GM21390 (cell line): Measurements from ENCODE around the gene TMC8.
"Not testable (repeated sequence)": the region's sequence is repeated elsewhere in the genome, so short reads cannot be mapped to it uniquely, and the experiment has no call there.

Source experiments
- ATAC-seq: cut with Tn5 transposase; IDR thresholded peaks from one replicate; pipeline ENCODE4 v1.9.1; 2021; ENCODE audit not compliant: unreplicated experiment

TMC8 gene

GRCh38 chr17:78130437-78131101 is at the start of gene TMC8:
Gene TMC8 (plus strand): TSS chr17:78130771. CDS start chr17:78131589, 818 bp downstream.
- ATAC-seq, result no peak

GRCh38 chr17:78081551-78081950 is 49.0 kb upstream of the TMC8 start:
- ATAC-seq, result no peak

GRCh38 chr17:78082355-78082872 is 48.2 kb upstream of the TMC8 start:
- ATAC-seq, result not testable (repeated sequence)

- no peak for ATAC-seq
These were observed 47.6 kb upstream of the TMC8 start for GRCh38 chr17:78082988-78083387.

- no peak for ATAC-seq
These were observed 43.8 kb upstream of the TMC8 start for GRCh38 chr17:78086740-78087139.

GRCh38 chr17:78088529-78088928 is 42.0 kb upstream of the TMC8 start:
- ATAC-seq, result no peak

GRCh38 chr17:78089576-78090281 is 40.8 kb upstream of the TMC8 start:
- ATAC-seq, result no peak

GRCh38 chr17:78092794-78093324 is 37.7 kb upstream of the TMC8 start:
- no peak for ATAC-seq

GRCh38 chr17:78095035-78095434 is 35.5 kb upstream of the TMC8 start:
- ATAC-seq, result no peak

- no peak for ATAC-seq
These were observed 34.5 kb upstream of the TMC8 start for GRCh38 chr17:78096093-78096492.

GRCh38 chr17:78101112-78101511 is 29.5 kb upstream of the TMC8 start:
- no peak for ATAC-seq

GRCh38 chr17:78101542-78101941 is 29.0 kb upstream of the TMC8 start:
- no peak for ATAC-seq

- no peak for ATAC-seq
These were observed 27.3 kb upstream of the TMC8 start for GRCh38 chr17:78103311-78103710.

GRCh38 chr17:78104540-78104941 is 26.0 kb upstream of the TMC8 start:
- ATAC-seq, result no peak

- ATAC-seq, result no peak
These were observed 25.5 kb upstream of the TMC8 start for GRCh38 chr17:78105101-78105500.

GRCh38 chr17:78105551-78105950 is 25.0 kb upstream of the TMC8 start:
- ATAC-seq, result no peak

- ATAC-seq, result no peak
These were observed 24.4 kb upstream of the TMC8 start for GRCh38 chr17:78106211-78106610.

GRCh38 chr17:78107457-78107856 is 23.1 kb upstream of the TMC8 start:
- no peak for ATAC-seq

- no peak for ATAC-seq
These were observed 22.4 kb upstream of the TMC8 start for GRCh38 chr17:78107976-78108725.

GRCh38 chr17:78108726-78109488 is 21.7 kb upstream of the TMC8 start:
- no peak for ATAC-seq

- ATAC-seq, result no peak
These were observed 21.1 kb upstream of the TMC8 start for GRCh38 chr17:78109489-78109761.
